NB4 (cell line): ENCODE measurements around the gene JCHAIN.
"Not testable (repeated sequence)": the region's sequence is repeated elsewhere in the genome, so short reads cannot be mapped to it uniquely, and the experiment has no call there.

Experiments used
- MYC ChIP-seq: IDR thresholded peaks from 2 replicates; pipeline ENCODE4 v1.6.1; 2011; ENCODE audit warnings: low read depth, low read length
- POLR2A ChIP-seq: IDR thresholded peaks from 2 replicates; pipeline ENCODE4 v1.6.1; 2011; ENCODE audit warnings: mild to moderate bottlenecking; ENCODE audit not compliant: insufficient read length; ENCODE audit errors: extremely low read depth
- TF ChIP-seq, protein P1 (sequence below): IDR thresholded peaks from one replicate; pipeline ENCODE4 v1.5.1; 2012; ENCODE audit warnings: low read depth, low read length
- TF ChIP-seq, protein P2 (sequence below): IDR thresholded peaks from 2 replicates; pipeline ENCODE4 v1.6.1; 2011; ENCODE audit warnings: low read depth, low read length

DNA sequence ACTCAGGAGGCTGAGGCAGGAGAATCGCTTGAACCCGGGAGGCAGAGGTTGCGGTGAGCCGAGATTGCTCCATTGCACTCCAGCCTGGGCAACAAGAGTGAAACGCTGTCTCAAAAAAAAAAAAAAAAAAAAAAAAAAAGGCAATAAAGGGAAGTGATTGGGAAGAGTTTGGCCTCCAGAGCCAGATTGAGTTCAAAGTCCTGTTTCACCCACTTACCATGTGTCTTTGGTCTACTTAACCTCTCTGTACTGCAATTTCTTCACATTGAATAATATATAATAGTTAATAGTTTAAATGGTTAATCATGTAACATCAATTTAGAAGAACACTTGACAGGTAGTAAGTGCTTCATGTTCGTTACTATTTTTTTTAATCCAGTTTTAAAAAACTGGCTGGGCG lies 28.3 kb upstream of the JCHAIN start:
- TF ChIP-seq, protein P1, sequence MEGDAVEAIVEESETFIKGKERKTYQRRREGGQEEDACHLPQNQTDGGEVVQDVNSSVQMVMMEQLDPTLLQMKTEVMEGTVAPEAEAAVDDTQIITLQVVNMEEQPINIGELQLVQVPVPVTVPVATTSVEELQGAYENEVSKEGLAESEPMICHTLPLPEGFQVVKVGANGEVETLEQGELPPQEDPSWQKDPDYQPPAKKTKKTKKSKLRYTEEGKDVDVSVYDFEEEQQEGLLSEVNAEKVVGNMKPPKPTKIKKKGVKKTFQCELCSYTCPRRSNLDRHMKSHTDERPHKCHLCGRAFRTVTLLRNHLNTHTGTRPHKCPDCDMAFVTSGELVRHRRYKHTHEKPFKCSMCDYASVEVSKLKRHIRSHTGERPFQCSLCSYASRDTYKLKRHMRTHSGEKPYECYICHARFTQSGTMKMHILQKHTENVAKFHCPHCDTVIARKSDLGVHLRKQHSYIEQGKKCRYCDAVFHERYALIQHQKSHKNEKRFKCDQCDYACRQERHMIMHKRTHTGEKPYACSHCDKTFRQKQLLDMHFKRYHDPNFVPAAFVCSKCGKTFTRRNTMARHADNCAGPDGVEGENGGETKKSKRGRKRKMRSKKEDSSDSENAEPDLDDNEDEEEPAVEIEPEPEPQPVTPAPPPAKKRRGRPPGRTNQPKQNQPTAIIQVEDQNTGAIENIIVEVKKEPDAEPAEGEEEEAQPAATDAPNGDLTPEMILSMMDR: not testable (repeated sequence)
- not testable (repeated sequence) for TF ChIP-seq POLR2A, MYC
- TF ChIP-seq, protein P2, sequence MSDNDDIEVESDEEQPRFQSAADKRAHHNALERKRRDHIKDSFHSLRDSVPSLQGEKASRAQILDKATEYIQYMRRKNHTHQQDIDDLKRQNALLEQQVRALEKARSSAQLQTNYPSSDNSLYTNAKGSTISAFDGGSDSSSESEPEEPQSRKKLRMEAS: not testable (repeated sequence)
